ENCODE measurements around the gene RFC4.
"Not testable (repeated sequence)": the region's sequence is repeated elsewhere in the genome, so short reads cannot be mapped to it uniquely, and the experiment has no call there.

Gene RFC4

DNA sequence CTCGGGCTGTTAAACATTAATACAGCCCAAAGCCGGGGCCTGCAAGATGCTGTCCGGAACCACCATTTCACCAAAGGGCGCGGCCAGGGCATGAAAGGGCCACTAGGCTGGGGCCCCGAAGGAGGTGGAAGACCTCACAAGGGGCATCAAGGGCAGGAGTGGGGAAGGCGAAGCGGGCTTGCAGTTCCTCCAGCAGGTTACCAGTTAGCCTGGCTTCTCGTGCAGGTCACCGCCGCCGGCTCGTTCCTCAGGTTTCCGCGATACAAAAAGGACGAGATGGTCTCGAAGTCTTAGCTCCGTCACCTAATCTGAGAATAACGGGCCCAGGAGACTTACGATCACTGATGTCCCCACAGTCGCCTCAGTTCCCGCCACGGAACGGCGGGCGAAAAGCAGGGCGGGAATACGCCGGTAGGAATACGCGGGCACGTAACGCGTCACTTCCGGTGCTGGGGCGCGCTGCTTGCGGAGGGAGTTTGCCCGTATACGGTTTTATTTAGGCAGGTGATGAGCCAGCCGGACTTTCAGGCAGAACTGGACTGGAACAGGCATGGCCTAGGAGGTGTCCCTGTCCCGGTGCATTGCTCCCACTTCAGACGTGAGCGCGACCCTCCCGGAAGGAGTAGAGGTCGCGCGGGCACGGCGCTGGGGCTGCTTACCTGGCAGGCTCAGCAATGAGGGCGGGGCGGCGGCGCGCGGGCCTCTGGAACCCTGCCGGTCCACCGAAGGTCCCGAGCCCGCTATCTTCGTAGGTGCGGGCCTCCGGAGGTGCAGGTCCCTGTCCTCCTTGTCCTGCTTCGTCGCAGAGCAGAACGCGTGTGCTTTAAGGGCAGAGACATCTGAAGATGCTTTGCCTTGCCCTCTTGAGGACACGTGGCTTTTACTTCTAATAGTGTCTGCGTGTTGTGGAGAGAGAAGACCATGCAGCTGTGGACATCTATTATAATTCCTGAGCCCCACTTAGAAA, at the start of gene RFC4:
Gene RFC4, minus strand, starts transcription at position 394 of the 967 bp plus-strand sequence. CDS start 1,769 bp downstream, outside the sequence.
- peaks cover 16% of the 10 kb centered on the region for H3K36me3 Mint-ChIP-seq (ENCODE audit: insufficient read depth)
- peak within 1 kb of the TSS; percentile 89 for H3K27ac Mint-ChIP-seq (ENCODE audit: low read depth)
- H3K27me3 Mint-ChIP-seq = no peaks in the 10 kb centered on the region
- ATAC-seq (replicated peaks; ENCODE audit: extremely low read depth, poor library complexity, severe bottlenecking) = peak; percentile 77
- H3K4me1 Mint-ChIP-seq = peaks cover 9% of the 10 kb centered on the region
- H3K4me3 Mint-ChIP-seq = peak within 1 kb of the TSS; percentile 86
- peak; percentile 64 to 69 for DNase-seq (ENCODE audit: low spot score in 2 of 2)
- H3K9me3 Mint-ChIP-seq = no peaks in the 10 kb centered on the region

DNA sequence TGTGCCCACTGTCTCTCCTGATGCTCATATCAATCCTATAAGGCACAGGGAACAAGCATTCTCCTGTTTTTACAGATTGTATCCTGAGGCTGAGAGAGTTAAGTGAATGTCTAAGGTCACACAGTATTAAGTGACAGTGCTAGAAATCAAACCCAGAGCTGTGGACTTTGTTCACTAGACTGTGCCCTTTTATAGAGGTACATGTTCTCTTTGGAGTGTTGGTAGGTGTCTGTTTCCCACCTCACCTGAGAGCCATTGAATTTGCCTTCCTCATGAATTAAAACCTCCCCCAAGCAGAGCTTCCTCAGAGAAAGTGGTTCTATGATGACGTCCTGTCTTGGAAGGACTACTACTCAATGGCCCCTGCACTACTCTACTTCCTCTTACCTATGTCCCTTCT, 48.7 kb upstream of the RFC4 start:
- Mint-ChIP-seq H3K36me3 (ENCODE audit: insufficient read depth) (no peaks in the 10 kb centered on the region), H3K27me3 (no peaks in the 10 kb centered on the region), H3K4me1 (peaks cover 7% of the 10 kb centered on the region), H3K27ac (ENCODE audit: low read depth) (no peak overlapping the region), H3K4me3 (no peak overlapping the region), H3K9me3 (no peaks in the 10 kb centered on the region)
- DNase-seq (ENCODE audit: low spot score in 2 of 2) (no peak), ATAC-seq (replicated peaks; ENCODE audit: extremely low read depth, poor library complexity, severe bottlenecking) (no peak)

GRCh38 chr3:186854146-186854545, 47.9 kb upstream of the RFC4 start:
- no peak overlapping the region for H3K4me3 Mint-ChIP-seq
- no peaks in the 10 kb centered on the region for H3K9me3 Mint-ChIP-seq
- no peak overlapping the region for H3K27ac Mint-ChIP-seq (ENCODE audit: low read depth)
- ATAC-seq (replicated peaks; ENCODE audit: extremely low read depth, poor library complexity, severe bottlenecking) = no peak
- H3K4me1 Mint-ChIP-seq = peaks cover 15% of the 10 kb centered on the region
- DNase-seq (ENCODE audit: low spot score in 2 of 2) = no peak
- no peaks in the 10 kb centered on the region for H3K27me3 Mint-ChIP-seq
- H3K36me3 Mint-ChIP-seq (ENCODE audit: insufficient read depth) = no peaks in the 10 kb centered on the region

GRCh38 chr3:186852994-186853393, 46.7 kb upstream of the RFC4 start:
- Mint-ChIP-seq H3K36me3 (ENCODE audit: insufficient read depth) (no peaks in the 10 kb centered on the region), H3K4me3 (no peak overlapping the region), H3K27ac (ENCODE audit: low read depth) (no peak overlapping the region), H3K9me3 (no peaks in the 10 kb centered on the region), H3K4me1 (peaks cover 16% of the 10 kb centered on the region), H3K27me3 (no peaks in the 10 kb centered on the region)
- ATAC-seq (replicated peaks; ENCODE audit: extremely low read depth, poor library complexity, severe bottlenecking) = no peak
- DNase-seq (ENCODE audit: low spot score in 2 of 2) = no peak

GRCh38 chr3:186851835-186852234, 45.6 kb upstream of the RFC4 start:
- not testable (repeated sequence) for H3K9me3 Mint-ChIP-seq; H3K4me3 Mint-ChIP-seq; ATAC-seq (replicated peaks; ENCODE audit: extremely low read depth, poor library complexity, severe bottlenecking); H3K27me3 Mint-ChIP-seq; H3K36me3 Mint-ChIP-seq (ENCODE audit: insufficient read depth); DNase-seq (ENCODE audit: low spot score in 2 of 2); H3K27ac Mint-ChIP-seq (ENCODE audit: low read depth)
- peaks cover 16% of the 10 kb centered on the region for H3K4me1 Mint-ChIP-seq

DNA sequence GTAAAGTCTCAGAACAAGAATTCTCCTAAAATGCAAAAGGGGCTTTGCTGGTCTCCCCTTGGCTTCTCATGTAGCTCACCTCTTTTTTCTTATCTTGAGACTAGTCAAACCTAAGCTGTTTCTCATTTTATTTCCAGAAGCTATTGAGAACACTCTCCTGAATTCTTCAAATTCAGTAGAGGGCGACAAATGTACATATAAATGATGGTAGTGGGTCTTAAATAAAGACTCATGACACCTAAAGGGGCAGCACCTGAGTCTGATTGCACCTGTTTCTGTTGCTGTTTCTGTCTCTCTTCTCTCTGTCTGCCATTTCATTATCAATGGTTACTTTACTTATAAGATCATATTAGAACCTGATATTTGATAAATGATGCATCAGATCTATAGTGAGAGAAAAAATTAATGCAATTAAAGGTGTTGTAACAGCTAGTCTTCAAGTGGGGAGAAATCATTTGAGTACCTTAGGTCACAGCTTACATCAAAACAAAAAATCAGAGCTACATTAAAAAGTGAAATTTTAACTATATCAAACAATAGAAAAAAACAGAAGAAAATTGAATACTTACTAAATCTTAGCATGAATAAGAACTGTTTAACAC, 43.2 kb upstream of the RFC4 start:
- no peak for DNase-seq (ENCODE audit: low spot score in 2 of 2)

DNA sequence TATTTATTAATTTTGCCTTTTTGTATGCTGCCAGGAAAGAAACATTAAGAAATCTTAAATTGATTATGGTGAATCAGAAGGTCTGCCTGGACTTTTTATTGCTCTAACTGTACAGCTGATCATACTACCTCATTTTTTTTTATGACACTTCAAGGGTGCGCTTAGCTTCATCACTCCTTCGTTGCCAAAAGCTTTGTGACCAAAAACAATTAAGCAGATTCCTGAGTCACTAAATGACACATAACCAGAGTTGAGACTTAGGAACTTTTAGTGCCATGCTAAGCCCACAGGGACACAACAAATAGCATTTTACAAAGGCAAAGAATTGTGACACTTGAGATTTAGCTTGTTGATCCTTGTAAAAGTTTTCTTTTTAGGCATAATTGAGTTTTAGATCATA, 41.2 kb upstream of the RFC4 start:
- no peak for ATAC-seq (replicated peaks; ENCODE audit: extremely low read depth, poor library complexity, severe bottlenecking)
- peak overlapping the region; percentile 64 for H3K27ac Mint-ChIP-seq (ENCODE audit: low read depth)
- no peak for DNase-seq (ENCODE audit: low spot score in 2 of 2)
- H3K27me3 Mint-ChIP-seq = peaks cover 16% of the 10 kb centered on the region
- H3K36me3 Mint-ChIP-seq (ENCODE audit: insufficient read depth) = no peaks in the 10 kb centered on the region
- no peaks in the 10 kb centered on the region for H3K9me3 Mint-ChIP-seq
- peaks cover 16% of the 10 kb centered on the region for H3K4me1 Mint-ChIP-seq
- no peak overlapping the region for H3K4me3 Mint-ChIP-seq

More for the DNA sequence above, 43.2 kb upstream of the RFC4 start:
- H3K9me3 Mint-ChIP-seq = no peaks in the 10 kb centered on the region
- peaks cover 16% of the 10 kb centered on the region for H3K4me1 Mint-ChIP-seq
- no peak overlapping the region for H3K4me3 Mint-ChIP-seq
- H3K27ac Mint-ChIP-seq (ENCODE audit: low read depth) = peak overlapping the region; percentile 47
- peaks cover 16% of the 10 kb centered on the region for H3K27me3 Mint-ChIP-seq
- H3K36me3 Mint-ChIP-seq (ENCODE audit: insufficient read depth) = no peaks in the 10 kb centered on the region
- ATAC-seq (replicated peaks; ENCODE audit: extremely low read depth, poor library complexity, severe bottlenecking) = peak; percentile 85

GRCh38 chr3:186845756-186846155, 39.5 kb upstream of the RFC4 start:
- ATAC-seq (replicated peaks; ENCODE audit: extremely low read depth, poor library complexity, severe bottlenecking) (no peak), DNase-seq (ENCODE audit: low spot score in 2 of 2) (no peak)
- peaks cover 16% of the 10 kb centered on the region for H3K27me3 Mint-ChIP-seq
- H3K4me1 Mint-ChIP-seq = peaks cover 8% of the 10 kb centered on the region
- no peaks in the 10 kb centered on the region for H3K36me3 Mint-ChIP-seq (ENCODE audit: insufficient read depth)
- H3K9me3 Mint-ChIP-seq = no peaks in the 10 kb centered on the region
- H3K4me3 Mint-ChIP-seq = no peak overlapping the region
- H3K27ac Mint-ChIP-seq (ENCODE audit: low read depth) = no peak overlapping the region

GRCh38 chr3:186844908-186845307, 38.6 kb upstream of the RFC4 start:
- H3K36me3 Mint-ChIP-seq (ENCODE audit: insufficient read depth) = no peaks in the 10 kb centered on the region
- H3K27ac Mint-ChIP-seq (ENCODE audit: low read depth) = no peak overlapping the region
- H3K4me1 Mint-ChIP-seq = peaks cover 8% of the 10 kb centered on the region
- H3K4me3 Mint-ChIP-seq = no peak overlapping the region
- DNase-seq (ENCODE audit: low spot score in 2 of 2) = no peak
- no peak for ATAC-seq (replicated peaks; ENCODE audit: extremely low read depth, poor library complexity, severe bottlenecking)
- peaks cover 16% of the 10 kb centered on the region for H3K27me3 Mint-ChIP-seq
- no peaks in the 10 kb centered on the region for H3K9me3 Mint-ChIP-seq

DNA sequence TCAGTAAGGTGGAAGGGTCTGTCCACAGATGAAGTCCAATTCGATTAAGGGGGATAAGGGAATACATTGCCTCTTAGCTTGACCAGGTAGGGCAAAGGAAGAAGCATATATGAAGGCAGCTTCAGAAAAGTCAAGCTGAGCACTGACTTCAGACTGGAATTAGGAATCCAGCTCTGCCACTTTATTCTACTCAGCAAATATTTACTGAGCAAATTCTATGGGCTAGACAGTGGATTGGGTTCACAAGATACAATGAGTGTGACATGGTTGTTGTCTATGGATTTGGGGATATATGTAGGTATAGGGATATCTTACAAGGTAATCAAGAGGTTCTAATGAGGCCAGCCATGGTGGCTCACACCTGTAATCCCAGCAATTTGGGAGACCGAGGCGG, 36.8 kb upstream of the RFC4 start:
- DNase-seq (ENCODE audit: low spot score in 2 of 2) (no peak), ATAC-seq (replicated peaks; ENCODE audit: extremely low read depth, poor library complexity, severe bottlenecking) (no peak)
- H3K27me3 Mint-ChIP-seq = peaks cover 16% of the 10 kb centered on the region
- H3K4me1 Mint-ChIP-seq = no peaks in the 10 kb centered on the region
- no peaks in the 10 kb centered on the region for H3K9me3 Mint-ChIP-seq
- no peak overlapping the region for H3K4me3 Mint-ChIP-seq
- no peak overlapping the region for H3K27ac Mint-ChIP-seq (ENCODE audit: low read depth)
- H3K36me3 Mint-ChIP-seq (ENCODE audit: insufficient read depth) = no peaks in the 10 kb centered on the region

GRCh38 chr3:186842426-186843038, 36.2 kb upstream of the RFC4 start, which contains the start of gene ADIPOQ:
Gene ADIPOQ, plus strand, starts transcription at chr3:186842710. Its CDS starts 10,349 bp downstream, at chr3:186853059.
- no peak within 1 kb of the TSS for H3K27ac Mint-ChIP-seq (ENCODE audit: low read depth)
- no peaks in the 10 kb centered on the region for H3K9me3 Mint-ChIP-seq
- DNase-seq (ENCODE audit: low spot score in 2 of 2) (no peak), ATAC-seq (replicated peaks; ENCODE audit: extremely low read depth, poor library complexity, severe bottlenecking) (no peak)
- no peaks in the 10 kb centered on the region for H3K4me1 Mint-ChIP-seq
- no peak within 1 kb of the TSS for H3K4me3 Mint-ChIP-seq
- no peaks in the 10 kb centered on the region for H3K36me3 Mint-ChIP-seq (ENCODE audit: insufficient read depth)
- H3K27me3 Mint-ChIP-seq = peaks cover 16% of the 10 kb centered on the region

DNA sequence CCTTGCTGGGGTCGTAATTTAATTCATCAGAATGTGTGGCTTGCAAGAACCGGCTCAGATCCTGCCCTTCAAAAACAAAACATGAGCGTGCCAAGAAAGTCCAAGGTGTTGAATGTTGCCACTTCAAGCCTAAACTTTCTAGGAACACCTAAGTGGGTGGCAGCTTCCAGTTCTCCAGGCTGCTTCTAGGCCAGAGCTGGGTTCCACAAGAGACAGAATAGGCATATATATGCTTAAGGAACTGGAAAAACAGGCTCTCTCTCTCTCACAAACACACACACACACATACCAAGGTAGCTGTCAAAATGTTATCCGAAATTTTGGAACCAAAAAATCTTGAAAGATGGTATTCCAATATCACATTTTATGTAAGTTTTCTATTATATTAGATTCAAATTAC, 35.3 kb upstream of the RFC4 start:
- no peak for ATAC-seq (replicated peaks; ENCODE audit: extremely low read depth, poor library complexity, severe bottlenecking)

More for the DNA sequence above, 35.3 kb upstream of the RFC4 start:
- H3K9me3 Mint-ChIP-seq = no peaks in the 10 kb centered on the region
- H3K4me3 Mint-ChIP-seq = no peak overlapping the region
- no peaks in the 10 kb centered on the region for H3K4me1 Mint-ChIP-seq
- H3K27me3 Mint-ChIP-seq = peaks cover 13% of the 10 kb centered on the region
- H3K27ac Mint-ChIP-seq (ENCODE audit: low read depth) = no peak overlapping the region
- H3K36me3 Mint-ChIP-seq (ENCODE audit: insufficient read depth) = no peaks in the 10 kb centered on the region
- DNase-seq (ENCODE audit: low spot score in 2 of 2) = no peak
